Measurements from ENCODE around the gene DTNA.

The DTNA gene

DNA sequence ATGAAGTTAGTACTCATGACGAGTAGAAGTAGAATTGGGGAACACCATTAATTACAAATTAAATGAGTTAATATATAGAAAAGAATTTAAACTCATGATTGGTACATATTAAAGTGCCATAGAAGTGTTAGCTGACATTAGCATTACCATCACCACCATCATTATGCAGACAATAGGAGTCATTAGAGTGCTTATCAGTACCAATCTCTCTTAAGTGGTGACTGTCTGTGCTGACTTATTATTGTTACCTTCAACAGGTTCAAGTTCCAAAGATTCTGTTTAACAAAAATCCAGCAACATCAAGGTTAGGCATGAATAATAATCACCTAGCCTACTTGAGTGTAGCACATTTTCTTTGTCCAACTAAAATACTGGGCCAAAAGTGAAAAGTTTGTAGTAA is 222.3 kb downstream of the DTNA start:
- no peaks in the 10 kb centered on the region; the same call in 1 of the 2 replicates for H3K9me3 ChIP-seq (ENCODE audit: control insufficient read depth, insufficient read depth, low read length)
- H3K9ac ChIP-seq (ENCODE audit: low read depth, low read length) = no peak overlapping the region
- H3K36me3 ChIP-seq (ENCODE audit: insufficient read depth, low read length) = no peaks in the 10 kb centered on the region
- peaks cover 6% of the 10 kb centered on the region; the same call in 1 of the 2 replicates for H3K4me1 ChIP-seq (ENCODE audit: insufficient read depth, low read length)

GRCh38 chr18:34932792-34933466 is 222.8 kb downstream of the DTNA start:
- H3K9me3 ChIP-seq (ENCODE audit: control insufficient read depth, insufficient read depth, low read length) = no peaks in the 10 kb centered on the region; the same call in 1 of the 2 replicates
- no peaks in the 10 kb centered on the region for H3K36me3 ChIP-seq (ENCODE audit: insufficient read depth, low read length)
- H3K4me1 ChIP-seq (ENCODE audit: insufficient read depth, low read length) = peaks cover 6% of the 10 kb centered on the region; the same call in 1 of the 2 replicates
- H3K9ac ChIP-seq (ENCODE audit: low read depth, low read length) = no peak overlapping the region

DNA sequence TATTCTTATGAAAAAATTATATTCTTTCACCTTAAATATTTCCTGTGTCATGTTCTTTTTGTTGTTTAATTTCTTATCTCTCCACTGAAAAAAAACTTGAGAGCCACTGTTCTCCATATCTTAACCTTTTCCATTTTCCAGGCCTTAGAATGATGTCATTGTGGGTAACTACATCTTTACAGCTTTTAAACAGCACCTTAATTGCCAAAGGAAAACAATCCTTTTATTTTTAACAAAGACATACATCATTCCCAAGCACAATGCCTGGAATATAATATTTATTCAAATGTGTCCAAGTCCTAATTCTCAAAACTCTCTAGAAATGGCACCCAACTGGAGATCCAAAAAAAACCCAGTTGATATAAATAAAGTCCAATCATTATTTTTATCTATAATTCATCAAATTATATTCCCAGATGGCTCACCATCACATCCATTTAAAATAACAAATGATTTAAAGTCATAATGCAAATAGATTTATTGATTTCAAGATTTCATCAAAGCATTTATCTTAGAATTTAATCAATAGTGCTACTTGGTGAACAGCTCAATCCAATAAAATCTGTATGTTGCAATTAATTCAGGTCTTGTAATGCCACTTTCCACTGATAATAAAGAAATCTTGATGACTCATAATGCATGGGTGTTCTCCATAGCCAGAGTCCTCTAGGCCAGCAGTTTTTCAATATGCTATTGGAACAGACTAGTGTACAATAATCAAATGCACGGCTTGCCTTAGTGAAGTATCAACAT is 224.0 kb downstream of the DTNA start:
- Histone ChIP-seq H3K9me3 (ENCODE audit: control insufficient read depth, insufficient read depth, low read length) (no peaks in the 10 kb centered on the region; the same call in 1 of the 2 replicates), H3K9ac (ENCODE audit: low read depth, low read length) (no peak overlapping the region), H3K36me3 (ENCODE audit: insufficient read depth, low read length) (no peaks in the 10 kb centered on the region), H3K4me1 (ENCODE audit: insufficient read depth, low read length) (no peaks in the 10 kb centered on the region)

DNA sequence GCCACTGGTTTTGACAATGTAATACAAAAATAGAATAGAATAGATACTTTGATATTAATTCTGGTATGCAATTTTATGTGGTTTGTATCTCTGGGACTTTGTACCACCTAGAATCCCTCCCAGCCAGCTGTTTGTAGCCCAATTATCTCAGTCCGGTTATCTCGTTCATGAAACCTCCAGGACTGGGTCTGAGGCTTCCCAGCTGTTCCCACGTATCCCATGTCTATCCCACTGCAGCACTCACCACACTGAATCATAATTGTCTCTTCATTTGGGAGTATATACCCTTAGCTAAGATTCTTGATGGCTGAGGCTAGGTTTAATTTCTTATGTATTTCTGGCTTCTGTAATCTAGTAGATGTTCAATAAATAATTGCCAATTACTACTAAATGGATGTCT is 226.7 kb downstream of the DTNA start:
- Histone ChIP-seq H3K9ac (ENCODE audit: low read depth, low read length) (no peak overlapping the region), H3K36me3 (ENCODE audit: insufficient read depth, low read length) (no peaks in the 10 kb centered on the region), H3K4me1 (ENCODE audit: insufficient read depth, low read length) (peaks cover 6% of the 10 kb centered on the region; the same call in 1 of the 2 replicates), H3K9me3 (ENCODE audit: control insufficient read depth, insufficient read depth, low read length) (no peaks in the 10 kb centered on the region; the same call in 1 of the 2 replicates)

- Histone ChIP-seq H3K4me1 (ENCODE audit: insufficient read depth, low read length) (peaks cover 6% of the 10 kb centered on the region; the same call in 1 of the 2 replicates), H3K9ac (ENCODE audit: low read depth, low read length) (no peak overlapping the region), H3K36me3 (ENCODE audit: insufficient read depth, low read length) (no peaks in the 10 kb centered on the region), H3K9me3 (ENCODE audit: control insufficient read depth, insufficient read depth, low read length) (no peaks in the 10 kb centered on the region; the same call in 1 of the 2 replicates)
Measured at GRCh38 chr18:34938090-34938489, 228.0 kb downstream of the DTNA start.

Data from ES-I3 (cell line).